DMS 273 (cell line): ENCODE results near the gene MBNL1.
"Not testable (repeated sequence)": the region's sequence is repeated elsewhere in the genome, so short reads cannot be mapped to it uniquely, and the experiment has no call there.

ENCODE experiments used
- DNase-seq: peaks from one replicate; lab custom pipeline; 2025; ENCODE audit not compliant: unreplicated experiment; lab: John Stamatoyannopoulos, UW

MBNL1 gene

DNA sequence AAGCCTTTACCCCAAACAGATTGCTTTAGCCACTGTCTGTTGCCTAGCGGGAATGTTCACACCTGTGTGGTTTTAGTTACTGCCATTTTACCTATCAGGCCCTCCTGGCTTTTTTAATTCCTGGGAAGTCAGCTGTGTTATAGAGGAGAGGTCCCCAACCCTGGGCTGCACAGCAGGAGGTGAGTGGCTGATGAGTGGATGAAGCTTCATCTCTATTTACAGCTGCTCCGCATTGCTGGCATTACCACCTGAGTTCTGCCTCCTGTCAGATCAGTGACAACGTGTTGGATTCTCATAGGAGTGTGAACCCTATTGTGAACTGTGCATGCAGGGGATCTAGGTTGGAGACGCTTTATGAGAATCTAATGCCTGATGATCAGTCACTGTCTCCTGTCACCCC lies 127.0 kb downstream of the MBNL1 start:
- DNase-seq, result no peak

DNA sequence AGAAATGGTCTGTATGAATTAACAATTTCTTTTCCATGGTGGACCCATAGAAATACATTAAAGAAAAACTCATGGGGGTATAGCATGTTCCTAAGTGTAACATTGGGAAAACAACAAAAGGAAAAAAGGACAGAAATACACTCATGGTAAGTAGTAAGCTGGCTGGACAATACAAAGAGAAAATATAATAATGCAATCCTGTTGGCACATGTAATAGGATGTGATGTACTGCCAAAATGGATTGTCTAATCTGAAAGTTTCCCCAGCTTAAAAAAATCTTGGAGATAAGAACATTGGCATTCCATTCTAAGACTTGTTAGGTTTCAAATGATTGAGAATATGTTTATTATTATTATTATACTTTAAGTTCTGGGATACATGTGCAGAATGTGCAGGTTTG lies 128.1 kb downstream of the MBNL1 start:
- no peak for DNase-seq

DNA sequence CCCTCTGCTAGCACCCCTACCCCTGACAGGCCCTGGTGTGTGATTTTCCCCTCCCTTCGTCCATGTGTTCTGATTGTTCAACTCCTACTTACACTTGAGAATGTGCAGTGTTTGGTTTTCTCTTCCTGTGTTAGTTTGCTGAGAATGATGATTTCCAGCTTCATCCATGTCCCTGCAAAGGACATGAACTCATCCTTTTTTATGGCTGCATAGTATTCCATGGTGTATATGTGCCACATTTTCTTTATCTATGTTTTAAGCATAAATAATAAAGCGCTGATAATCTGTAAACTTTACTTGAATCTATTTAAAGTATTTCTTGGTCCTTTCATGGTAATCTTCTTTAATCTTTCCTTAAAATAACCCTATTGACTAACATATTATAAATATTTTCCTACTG lies 128.6 kb downstream of the MBNL1 start:
- not testable (repeated sequence) for DNase-seq

DNA sequence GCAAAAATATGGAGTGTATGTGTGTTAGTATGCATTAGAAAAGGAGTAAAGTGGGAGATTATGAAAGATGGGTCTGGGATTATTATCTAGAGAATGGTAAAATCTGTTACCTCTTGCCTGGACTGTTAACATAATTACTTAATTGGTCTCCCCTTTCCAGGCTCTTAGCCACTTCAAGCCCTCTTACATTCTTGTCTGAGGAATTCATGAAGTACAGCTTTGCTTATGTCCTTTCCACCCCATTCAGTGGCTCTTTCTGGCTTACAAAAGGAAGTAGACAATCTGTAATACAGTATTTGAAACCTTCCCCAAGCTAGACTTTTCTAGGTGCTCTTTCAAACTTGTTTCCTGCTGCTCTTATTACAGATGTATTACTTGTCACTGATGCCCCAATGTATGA lies 129.8 kb downstream of the MBNL1 start:
- DNase-seq, result no peak

DNA sequence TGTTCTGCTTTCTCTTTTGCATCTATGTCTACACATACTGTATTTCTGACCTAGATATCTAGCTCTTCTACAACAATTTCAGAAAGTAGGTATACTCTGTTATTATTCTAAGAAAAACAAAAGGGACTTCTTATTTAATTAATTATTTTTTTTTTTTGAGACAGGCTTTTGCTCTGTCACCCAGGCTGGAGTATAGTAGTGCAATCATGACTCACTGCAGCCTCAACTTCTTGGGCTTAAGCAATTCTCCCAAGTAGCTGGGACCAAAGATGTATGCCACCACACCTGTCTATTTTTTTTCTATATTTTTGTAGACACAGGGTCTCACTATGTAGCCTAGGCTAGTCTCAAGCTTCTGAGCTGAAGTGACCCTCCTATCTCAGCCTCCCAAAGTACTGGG lies 130.6 kb downstream of the MBNL1 start:
- DNase-seq, result no peak

DNA sequence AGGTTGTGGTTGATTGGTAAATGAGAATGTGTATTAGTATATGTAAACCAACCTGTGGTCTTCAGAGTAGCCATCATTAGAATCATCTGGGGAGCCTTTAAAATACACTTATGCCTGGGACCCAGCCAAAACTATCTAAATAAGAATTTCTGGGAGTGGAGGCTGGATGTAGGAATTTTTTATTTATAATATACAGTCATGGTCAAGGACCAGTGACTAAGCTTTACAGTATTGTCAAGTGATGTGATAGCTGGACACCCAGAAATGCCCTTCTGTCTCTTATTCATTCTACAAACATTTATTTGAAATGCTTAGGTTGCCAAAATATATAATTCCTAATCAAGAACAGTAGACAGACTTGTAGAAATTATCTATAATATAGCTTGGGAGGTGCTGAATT lies 132.2 kb downstream of the MBNL1 start:
- no peak for DNase-seq

DNA sequence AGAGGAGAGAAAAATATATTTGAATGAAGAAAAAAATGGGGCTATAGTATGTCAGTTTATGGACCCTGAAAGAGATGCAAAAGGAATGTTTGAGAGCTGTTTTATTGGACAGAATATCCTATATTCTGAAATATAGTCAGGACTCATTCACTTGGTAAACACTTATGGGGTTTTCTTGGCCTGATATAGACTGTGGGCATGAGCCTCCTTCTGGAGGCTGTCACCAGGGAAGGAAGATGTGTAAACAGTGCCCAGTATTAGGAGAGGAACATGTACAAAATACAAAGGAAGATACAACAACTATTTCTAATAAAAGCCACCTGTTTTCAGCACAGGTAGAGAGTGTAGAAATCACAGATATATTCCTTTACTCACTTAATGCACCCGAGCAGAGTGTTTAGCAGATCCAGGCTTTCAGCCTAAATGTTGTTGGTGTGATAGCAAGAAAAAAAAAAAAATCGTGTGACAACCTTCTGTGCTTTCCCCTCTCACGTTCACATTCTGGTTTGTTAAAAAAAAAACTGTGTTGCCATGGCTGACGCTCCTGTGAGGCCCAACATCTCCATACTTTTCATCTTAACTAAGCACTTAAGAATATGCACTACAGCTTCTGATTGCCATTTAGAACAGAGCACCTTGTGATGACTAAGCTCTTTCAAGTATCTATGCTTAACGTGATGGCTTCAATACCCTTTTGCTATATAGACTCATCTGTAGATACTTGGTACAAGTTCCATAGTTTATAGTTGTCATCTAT lies 134.1 kb downstream of the MBNL1 start:
- no peak for DNase-seq

DNA sequence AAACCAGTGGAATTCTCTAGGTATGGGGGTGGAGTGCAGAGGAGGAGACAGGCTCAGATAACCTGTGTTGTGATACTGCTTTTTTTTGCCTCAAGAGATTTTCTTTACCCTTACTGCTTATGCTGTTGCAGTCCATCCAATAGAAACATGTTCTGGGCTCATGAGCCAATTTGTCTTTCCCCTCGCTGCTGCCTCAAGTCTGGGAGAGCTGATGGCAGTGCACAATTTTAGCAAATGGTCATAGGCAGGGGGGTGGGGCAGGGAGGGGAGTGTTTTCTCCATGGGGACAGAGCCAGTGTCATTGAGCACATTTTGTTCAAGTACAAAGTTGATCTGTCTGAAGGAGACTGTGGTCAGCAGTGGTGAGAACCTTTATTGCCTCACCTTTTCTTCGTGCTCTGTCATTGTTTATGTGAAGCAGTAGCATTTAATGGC lies 134.9 kb downstream of the MBNL1 start:
- DNase-seq, result no peak

DNA sequence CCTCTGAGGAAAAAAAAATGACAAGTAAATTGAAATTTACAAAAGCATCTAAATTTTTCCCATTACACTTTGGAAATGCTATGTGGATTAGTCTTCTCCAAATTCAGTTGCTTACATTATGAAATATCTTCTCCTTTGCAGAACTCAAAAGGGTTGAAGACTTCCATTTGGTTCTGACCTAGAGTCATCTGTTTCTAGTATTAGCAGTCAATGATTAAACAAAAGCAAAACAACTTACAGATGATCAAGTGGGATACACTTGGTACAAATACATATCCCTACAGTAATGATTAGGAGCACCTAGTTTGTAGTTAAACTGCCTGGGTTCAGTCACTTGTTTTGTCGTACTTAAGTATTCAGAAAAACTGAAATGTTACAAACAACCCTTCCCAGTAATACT lies 136.2 kb downstream of the MBNL1 start:
- DNase-seq, result no peak

DNA sequence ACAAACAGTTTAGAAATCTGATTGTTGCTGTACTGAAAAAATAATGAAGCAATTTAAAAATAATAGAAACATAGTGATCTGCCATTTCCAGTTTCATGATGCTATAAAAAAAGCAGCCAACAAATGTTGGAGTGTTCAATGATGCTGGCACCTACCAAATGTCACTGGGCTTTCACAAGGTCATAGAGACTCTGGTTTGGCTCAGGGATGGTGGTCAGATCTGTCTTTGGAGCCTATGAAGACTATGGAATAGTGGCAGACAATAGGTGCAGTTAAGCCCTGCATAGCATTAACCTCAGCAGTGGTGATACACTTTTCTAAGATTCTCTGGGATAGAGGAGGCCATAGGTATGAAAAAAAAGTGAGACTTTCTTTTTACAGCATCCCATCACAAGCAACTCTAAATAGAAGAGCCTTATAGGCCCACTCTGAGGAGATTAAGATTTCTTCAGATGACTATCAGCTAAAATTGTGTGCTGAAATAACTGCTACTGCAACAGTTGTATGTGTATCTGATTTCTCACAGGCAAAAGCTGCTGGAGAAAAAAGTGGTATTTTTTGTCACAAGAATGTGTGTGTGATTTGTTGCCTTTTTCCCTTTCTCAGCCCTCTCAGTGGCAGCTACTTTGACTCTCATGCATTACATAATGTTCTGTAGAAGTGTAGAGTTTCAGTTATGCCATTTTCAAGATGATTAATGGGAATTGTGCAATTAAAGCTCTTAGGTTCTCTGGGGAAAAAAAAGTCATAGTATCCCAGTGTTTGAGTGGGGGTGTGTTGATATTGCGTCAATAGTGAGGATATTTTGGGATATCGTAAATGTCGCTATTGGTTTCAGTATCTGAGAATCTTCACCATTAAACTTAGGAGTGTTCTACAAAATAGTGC lies 137.4 kb downstream of the MBNL1 start:
- no peak for DNase-seq

DNA sequence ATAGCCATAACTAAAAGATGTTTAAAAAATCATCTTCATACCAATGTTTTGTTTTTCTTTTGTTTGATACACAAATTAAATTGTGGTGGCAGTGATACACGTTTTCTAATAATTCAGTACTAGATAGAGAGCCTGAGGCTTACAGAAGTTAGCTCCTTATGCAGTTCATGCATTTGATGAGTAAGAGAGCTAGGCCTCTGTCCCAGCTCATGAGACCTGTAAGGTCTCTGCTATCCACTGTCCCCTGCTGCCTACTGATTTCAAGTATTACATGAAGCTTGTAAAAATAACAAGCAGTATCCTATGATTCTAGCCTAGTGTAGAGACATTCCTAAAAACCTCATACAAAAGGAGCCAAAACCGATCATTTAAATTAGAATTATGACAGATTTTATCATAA lies 144.5 kb downstream of the MBNL1 start:
- no peak for DNase-seq

DNA sequence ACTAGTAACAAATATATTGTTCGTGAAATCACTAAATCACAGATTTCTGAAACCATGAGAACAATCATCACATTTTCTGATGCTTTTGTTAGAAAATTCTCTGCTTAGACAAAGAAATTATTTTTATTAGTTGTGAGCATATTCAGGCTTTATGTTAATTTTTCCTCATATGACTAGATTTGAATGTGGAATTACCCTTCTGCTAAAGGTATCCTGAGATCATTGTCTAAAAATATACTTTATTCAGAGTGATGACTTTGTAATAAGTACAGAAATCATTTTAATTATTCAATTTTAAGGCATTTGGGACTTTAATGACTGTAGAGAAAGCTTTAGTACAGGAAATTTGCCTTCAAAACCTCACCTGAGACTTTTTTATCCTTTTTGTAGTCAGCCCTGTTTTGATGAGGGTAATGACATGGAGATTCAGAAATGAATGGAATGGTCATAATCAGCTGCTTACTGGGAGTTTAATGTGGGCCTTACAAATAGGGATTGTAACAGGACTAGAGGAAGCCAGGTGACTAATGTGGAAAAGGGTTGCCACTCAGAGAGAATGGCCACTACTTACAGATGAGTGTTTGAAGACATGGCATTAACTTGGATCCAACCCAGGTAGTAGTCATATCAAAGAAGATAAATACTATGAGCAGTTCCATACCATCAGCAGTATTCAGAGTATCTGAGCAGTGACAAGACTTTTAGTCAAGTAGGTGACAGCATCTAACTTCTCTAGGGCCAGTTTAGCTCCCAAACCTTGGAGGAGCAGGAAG lies 148.3 kb downstream of the MBNL1 start:
- no peak for DNase-seq

DNA sequence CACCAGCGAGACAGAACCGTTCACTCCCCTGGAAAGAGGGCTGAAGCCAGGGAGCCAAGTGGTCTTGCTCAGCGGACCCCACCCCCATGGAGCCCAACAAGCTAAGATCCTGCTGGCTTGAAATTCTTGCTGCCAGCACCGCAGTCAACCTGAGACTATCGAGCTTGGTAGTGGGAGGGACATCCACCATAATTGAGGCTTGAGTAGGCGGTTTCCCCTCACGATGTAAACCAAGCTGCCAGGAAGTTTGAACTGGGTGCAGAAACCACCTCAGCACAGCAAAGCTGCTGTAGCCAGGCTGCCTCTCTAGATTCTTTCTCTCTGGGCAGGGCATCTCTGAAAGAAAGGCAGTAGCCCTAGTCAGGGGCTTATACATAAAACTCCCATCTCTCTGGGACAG lies 151.0 kb downstream of the MBNL1 start:
- DNase-seq, result no peak

DNA sequence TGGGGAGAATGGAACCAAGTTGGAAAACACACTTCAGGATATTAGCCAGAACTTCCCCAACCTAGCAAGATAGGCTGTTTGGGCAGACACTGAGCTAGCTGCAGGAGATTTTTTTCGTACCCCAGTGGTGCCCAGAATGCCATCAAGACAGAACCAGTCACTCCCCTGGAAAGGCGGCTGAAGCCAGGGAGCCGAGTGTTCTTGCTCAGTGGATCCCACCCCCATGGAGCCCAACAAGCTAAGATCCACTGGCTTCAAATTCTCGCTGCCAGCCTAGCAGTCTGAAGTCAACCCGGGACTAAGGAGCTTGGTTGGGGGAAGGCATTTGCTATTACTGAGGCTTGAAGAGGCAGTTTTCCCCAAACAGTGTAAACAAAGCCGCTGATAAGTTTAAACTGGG lies 152.4 kb downstream of the MBNL1 start:
- DNase-seq, result no peak

DNA sequence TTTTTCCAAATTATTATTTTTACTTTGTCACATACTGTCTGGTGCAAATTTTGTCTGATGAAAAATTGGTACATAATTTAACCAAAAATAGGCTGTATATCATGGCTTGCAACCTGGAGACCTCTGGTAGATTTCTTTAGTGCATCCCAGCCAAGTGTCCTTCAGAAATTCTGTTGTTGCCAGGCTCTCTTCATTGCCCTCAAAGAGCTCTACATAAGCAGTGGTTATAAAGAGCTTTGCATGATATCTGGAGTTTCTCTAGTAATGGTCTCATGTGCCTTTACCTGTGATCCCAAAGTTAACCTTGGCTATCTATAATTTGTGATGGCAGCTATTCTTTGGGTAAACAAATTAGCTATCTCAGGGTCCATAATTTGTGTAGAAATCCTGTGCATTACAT lies 157.7 kb downstream of the MBNL1 start:
- no peak for DNase-seq

DNA sequence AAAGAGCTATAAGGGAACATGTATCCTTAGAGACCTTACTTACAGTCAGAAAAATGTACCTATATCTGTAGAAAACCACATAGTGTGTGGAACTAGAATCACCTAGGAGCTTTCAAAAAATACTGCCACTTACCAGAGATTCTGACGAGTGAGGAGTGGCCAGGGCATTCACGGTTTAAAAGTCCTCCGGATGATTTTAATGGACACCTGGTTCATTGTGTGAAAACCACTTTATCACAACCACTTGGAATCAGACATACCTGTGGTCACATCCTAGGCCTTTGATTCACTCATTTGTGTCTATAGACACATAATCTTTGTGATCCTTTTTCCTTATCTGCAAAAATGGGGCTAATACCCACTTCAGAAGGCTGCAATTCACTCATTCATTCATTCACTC lies 159.8 kb downstream of the MBNL1 start:
- DNase-seq, result no peak

DNA sequence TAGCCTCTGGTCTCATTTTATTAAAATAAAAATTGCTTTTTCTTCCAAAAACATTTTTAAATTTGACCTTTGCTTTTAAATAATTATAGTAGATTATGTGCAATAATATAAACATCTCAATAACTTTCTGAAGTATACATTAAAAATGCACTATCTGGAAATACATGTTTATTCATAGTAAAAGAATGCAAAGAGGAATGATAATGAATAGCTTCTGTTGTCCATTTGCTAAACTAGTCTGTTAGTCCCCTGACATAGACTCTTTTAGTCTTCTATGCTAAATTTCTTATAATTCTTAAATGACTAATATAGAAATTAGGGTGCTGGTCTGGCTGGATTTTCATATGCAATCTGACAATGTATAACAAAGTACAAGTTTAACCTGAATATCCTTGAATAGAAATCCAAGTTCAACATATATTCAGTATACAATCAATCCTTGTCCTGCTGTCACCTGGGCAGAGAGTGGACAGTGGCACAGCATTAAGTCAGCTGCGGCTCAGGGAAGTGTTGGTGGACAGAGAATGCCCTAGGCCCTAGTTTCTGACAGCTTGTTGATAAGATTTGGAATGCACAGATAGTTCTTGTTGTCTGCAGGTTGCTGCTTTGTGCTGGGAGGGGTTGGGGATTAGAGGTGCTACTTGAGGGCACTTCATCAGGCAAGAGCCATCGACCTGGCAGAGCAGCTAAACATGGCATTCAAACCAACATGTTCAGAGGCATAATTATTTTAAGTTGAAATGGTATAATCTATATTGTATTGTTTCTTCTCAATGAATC lies 161.7 kb downstream of the MBNL1 start:
- DNase-seq, result no peak

DNA sequence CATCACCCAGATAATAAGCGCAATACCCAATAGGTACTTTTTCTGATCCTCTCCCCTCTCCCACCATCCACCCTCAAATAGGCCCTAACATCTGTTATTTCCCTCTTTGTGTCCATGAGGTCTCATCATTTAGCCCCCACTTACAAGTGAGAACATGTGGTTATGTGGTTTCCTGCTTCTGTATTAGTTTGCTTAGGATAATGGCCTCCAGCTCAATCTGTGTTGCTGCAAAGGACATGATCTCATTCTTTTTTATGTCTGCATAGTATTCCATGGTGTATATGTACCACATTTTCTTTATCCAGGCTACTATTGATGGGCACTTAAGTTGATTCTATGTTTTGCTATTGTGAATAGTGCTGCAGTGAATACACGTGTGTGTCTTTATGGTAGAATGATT lies 165.4 kb downstream of the MBNL1 start:
- DNase-seq, result no peak

DNA sequence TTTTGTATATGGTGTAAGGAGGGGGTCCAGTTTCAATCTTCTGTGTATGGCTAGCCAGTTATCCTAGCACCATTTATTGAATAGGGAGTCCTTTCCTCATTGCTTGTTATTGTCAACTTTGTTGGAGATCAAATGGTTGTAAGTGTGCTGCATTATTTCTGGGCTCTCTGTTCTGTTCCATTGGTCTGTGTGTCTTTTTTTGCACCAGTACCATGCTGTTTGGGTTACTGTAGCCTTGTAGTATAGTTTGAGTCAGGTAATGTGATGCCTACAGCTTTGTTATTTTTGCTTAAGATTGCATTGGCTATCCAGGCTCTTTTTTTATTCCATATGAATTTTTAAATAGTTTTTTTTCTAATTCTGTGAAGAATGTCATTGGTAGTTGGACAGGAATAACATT lies 166.5 kb downstream of the MBNL1 start:
- DNase-seq, result not testable (repeated sequence)

DNA sequence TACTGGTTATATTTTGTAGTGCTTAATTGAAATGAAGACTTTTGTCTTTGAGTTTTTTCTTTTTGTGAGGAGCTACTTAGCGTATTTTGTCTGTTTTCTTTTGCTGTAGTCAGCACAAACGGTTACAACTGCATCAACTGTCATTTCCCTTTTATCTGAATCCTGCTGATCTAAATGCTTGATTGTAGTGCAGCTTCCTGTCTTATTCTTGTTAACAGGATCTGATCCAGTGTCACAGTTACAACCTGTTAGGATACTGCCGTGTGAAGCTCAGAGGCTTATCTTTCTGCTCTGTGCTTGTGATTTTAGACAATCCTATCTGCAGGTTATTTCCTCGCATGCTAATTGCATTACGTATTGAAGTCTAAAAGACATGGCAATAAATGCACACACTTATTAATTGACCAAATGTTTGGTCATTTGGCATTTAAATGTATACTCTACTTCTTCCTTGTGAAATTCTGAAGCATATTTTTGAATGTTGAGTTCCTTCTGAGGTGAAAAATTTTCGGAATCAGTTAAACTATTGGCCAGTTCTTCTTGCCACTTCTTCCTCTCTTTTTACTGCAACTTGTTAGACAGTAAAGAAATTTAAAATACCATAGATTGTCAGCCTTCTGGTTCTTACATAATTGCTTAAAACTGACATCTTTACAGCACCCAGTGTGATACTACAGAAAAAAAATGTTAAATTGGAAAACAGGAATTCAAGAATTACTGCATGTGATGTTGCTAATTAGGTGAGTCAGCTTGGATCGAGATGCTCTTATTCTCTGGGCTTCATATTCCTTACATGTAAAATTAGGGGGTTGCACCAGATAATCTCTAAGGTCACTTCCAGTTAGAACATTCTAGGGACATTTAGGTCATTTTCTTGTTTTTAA lies 168.2 kb downstream of the MBNL1 start:
- no peak for DNase-seq
